ENCODE results near the gene PEF1.
A peak's percentile ranks its signal among the peaks of the same experiment; 100 is the strongest.

The PEF1 gene, protein sequence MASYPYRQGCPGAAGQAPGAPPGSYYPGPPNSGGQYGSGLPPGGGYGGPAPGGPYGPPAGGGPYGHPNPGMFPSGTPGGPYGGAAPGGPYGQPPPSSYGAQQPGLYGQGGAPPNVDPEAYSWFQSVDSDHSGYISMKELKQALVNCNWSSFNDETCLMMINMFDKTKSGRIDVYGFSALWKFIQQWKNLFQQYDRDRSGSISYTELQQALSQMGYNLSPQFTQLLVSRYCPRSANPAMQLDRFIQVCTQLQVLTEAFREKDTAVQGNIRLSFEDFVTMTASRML

DNA sequence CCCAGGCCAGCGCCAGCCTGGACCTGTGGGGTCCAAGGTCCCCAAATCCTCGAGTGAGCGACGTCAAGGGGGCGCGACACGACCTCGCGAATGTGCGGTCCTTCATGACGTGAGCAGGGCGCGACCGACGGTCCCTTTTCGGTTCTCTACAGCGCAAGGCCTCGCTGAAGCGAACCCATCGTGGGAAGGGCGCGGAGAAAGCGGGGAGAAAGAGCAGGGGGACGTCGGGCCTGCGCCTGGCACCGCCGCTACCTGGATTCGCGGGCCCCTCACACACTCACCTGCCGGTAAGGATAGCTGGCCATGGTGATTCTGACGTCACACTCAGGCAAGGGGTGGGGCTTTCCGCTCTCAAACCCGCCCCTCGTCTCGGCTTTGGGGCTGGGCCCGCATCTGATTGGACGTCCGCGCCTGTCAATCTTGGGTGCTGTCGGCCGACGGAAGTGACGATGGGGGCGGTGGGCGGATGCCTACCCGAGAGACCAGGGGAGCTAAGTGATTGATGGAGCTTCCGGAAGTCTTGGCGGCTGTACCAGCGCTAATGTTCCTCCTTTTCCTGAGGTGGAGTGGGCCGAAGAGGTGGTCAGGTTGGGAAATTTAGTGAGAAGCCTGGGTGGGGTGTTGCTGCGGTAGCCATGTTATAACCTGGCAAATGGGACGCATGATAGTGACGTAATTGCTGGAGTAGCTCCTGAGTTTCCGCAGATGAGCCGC is at the start of gene PEF1:
TSS of gene PEF1 (minus strand) at position 317 of the 714 bp plus-strand sequence. CDS start at position 305, 12 bp downstream.
- peak; percentile 100 for DNase-seq

DNA sequence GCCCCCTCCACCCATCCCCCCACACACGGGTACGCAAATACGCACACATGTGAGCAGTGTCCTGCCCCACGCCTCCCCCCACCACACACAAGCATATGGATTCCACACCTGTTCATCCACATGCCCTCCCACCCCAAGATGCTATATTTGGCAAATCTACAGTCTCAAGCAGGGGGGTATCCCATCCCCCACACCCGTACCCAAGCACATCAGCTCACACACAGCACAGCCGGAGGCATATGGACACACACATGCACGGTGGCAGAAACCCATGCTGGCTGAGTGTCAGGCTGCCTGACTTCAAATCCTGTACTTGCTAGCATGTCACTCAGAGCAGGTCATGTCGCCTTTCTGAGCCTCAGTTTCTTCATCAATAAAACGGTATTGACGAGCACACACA is 48.6 kb upstream of the PEF1 start:
- no peak for DNase-seq

DNA sequence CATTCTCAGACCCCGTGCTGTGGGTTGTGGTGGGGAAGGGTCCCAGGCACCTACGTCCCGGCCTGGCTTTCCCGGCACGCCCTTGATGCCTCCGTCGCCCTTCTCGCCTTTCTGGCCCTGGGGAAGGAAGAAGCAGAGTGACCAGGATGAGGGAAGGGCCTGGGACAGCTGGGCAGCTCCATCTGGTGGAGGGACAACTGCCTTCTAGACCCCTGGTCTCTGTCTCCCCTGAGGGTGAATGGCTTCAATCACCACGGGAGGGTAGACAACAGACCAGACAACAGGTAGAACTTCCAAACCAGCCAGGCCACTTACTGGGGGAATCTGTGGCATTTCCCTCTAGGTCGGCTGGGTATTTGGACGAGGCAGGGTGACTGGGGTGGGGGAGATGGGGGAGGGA is 47.3 kb upstream of the PEF1 start:
- DNase-seq: no peak

DNA sequence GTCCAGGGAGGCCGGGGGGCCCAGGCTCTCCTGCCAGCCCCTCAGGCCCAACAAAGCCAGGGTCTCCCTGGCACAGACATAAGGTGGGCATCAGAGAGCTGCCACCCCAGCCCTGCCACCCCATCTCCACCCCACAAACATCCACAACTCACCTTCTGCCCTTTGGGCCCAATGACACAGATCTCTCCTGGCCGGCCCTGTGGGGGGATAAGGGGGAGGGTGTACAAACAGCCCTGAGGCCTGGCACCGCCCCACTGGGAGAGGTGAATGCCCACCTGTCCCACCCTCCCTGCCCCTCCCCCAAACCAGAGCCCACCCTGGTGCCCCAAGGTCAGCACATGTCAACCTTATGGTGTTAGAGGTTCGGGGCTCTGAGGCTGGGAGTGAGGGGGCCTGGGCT is 46.8 kb upstream of the PEF1 start:
- DNase-seq: no peak

DNA sequence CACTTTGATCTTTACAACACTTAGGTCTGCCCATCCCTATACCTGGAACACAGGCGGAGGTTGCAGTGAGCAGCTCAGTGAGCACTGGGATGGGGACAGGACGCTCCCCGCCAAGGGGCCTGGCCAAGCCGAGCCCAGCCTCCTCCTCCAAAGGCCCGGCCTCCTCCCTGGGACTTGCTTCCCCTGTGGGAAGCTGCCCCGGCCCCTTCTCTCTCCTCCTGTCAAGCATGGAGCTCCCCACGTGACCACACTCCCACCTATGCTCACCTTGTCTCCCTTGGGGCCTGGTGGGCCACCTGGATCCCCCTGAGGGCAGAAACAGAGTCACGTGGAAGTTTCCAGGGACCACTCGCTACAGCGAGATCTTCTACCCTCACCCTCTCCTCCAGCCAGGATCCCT is 46.2 kb upstream of the PEF1 start:
- no peak for DNase-seq

DNA sequence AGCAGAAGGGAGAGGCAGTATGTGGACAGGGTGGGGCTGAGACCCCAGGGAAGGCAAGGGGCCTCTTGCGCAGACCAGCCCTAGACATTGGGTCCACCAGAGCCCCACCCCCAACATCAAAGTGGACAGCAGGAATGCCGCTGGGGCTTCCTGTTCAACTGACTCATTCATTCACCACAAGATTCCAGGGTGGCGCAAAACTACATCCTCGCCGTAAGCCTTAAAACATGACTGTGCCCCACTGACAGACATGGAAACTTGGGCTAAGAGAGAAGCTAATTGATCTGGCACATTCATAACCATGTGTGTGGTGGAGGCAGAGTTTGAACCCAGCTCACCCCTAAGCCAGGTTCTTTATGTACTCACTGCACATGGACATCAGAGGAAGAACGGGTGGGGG is 45.2 kb upstream of the PEF1 start:
- no peak for DNase-seq

DNA sequence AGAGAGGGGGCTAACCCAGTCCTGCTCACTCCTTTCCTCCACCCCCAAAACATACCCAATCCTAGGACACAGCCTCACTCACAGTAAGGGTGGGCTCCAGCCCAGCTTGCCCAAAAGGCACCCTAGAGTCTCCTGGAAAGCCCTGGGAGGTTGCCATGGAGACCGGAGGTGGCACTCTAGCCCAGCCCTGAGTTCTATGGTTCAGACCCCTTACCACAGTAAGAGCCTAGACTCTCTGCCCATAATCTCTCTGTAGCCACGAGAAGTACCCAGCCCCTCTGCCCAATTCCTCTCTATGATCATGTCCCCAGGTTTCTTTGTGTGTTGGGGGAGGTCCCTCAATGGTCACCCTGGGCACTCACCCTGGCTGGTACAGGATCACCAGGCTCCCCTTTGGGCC is 44.7 kb upstream of the PEF1 start:
- DNase-seq: no peak

DNA sequence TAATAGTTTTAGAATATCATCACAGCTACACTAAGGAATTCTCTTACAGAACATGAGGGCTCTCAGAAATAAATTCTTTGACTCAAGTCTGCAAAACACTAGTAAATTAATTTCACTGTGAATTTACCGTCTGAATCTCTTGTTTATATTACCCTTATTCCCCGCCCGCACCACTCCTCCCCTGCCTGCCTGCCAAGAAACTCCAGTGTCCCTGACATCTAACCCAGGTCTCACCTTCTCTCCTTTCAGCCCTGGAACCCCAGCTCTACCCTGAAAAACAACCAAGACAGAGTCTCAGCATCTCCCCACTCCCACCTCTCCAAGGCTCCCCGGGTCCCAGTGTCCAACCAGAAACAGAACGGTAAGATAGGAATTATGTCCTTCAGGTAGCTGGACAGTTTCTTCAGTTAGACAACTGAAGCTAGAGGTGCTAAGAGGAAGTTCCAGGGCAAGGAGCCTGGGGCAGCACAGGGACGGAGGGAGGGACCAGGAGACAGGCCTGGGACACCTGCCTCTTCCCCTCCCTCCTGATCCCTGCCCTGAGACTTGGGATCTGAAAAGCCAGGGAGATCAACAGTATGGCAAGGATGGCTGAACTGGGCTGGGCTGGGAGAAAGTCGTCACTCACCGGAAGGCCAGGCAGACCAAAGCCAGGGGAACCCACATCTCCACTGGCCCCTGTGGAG is 43.7 kb upstream of the PEF1 start:
- DNase-seq: no peak

DNA sequence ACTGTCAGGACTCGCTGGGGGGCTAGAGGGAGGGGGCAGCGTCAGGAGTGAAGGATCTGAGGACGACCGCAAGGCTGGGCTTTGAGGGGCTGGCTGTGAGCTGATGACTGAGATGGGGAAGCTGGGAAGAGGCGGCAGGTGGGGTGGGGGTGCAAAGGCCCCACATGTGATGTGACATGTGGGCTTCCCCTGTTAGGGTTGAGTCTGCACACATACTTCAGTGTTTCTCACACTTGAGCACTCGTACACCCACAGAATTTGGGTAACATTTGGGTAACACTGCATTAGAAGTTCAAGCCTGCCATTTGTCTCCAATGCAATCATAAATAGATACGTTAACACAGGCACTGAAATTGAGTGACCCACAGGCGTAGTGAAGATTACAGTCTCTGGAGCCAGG is 42.9 kb upstream of the PEF1 start:
- no peak for DNase-seq

DNA sequence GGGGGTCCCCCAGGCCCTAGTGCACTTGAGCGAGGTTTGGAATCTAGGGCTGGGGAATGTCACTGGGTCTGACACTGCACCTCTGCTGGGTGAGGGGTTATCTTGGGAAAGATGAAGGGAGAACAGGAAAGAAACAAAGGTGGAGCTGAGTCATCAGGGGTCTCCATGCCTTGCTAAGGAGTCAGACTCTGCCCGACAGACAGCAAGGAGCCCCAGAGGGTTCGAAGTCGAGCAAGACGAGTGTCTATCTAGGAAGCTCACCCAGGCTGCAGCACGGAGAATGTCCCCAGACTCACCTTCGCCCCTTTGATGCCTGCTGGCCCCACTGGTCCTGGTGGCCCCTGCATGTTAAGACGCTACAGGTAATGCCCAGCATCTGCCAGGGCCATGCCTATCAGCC is 41.1 kb upstream of the PEF1 start:
- no peak for DNase-seq

DNA sequence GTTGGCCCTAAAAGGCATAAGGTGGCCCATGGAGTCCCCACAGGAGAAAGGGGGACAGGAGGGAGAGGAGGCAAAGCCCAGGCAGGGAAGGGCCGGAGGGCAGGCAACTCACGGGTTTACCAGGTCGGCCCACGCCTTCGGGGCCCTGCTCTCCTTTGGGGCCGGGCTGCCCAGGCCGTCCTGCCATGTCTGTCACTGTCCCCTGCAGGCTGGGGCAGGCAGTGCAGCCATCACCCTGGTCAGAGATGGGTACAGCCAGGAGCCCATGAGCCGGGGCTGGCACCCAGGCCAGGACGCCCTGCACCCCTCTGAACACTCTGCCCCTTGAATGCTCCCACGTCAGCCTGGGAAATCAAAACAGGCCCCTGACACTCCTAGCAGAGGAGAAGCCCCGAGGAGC is 39.3 kb upstream of the PEF1 start:
- DNase-seq: no peak

DNA sequence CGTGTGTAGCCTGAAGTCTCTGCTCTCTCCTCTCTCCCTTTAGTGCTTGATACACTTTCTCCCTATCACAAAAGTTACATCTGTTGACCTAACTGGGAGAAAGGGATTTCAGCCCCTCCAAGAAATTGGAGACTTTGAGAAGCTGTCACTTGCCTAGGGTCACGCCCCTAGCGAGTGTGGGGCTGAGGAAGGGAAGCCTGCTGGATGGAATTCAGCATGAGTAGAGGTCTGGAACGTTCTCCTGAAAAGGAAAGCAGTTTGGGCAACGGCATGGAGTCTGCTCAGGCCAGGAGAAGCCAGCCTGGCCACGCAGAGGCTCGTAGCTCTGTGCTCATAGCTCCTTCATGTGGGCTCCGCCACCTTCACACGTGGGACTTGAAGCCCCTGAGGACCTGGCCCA is 36.7 kb upstream of the PEF1 start:
- no peak for DNase-seq

DNA sequence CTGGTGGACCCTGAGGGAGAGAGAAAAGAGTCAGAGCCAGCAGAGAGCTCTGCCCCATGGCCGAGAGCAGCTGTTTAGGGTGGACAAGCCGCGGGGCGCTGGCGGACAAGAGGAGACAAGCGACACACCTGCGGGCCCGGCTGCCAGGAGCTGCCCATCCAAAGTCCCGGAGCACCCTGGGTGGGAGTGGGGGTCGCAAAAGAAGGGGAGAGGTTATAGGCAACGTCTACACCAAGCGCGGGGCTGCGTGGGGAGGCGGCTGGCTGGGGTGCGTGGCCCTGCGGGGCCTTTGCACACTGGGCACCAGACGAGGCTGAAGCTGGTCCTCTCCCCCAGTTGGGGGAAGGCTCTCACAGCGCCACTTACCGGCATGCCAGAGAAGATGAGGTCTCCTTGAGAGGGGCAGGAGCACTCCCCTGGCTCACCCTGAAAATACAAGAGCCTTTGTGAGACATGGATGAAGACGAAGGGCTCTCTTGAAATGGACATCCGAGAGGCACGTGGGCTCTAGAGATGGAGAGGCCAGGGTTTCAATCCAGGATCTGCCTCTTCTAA is 35.1 kb upstream of the PEF1 start:
- DNase-seq: no peak

DNA sequence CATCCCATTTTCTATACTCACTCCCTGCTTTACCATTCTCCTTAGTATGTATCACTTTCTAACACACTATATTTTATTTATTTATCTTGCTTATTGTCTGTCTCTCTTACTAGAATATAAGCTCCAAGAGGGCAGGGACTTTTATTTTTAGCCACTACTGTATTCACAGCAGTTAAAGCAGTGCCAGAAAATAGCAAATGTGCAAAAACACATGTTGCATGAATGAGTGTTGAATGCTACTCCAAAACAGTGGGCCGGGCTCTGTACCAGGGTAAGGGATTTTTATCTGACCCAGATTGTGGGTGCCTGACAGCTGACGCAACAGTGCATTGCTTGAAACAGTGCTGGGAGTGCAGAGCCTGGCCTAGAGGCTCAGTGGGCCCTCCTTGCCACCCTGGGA is 34.4 kb upstream of the PEF1 start:
- DNase-seq: no peak

DNA sequence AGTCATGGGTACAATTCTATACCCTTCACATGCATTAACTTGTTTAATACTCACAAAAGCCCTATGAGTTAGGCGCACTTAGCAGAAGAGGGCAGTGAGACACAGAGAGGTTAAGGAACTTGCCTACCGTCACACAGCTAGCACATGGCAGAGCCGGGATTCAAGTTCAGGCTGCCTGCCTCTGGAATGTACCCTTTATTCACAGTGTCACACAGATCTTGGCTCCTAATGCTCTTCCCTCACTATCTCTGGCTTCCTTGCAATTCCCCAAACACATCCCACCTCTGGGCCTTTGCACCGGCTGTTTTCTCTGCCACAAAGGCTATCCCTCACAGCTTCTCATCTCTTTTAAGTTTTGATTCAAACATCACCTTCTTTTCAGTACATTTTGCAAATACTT is 34.0 kb upstream of the PEF1 start:
- DNase-seq: no peak

DNA sequence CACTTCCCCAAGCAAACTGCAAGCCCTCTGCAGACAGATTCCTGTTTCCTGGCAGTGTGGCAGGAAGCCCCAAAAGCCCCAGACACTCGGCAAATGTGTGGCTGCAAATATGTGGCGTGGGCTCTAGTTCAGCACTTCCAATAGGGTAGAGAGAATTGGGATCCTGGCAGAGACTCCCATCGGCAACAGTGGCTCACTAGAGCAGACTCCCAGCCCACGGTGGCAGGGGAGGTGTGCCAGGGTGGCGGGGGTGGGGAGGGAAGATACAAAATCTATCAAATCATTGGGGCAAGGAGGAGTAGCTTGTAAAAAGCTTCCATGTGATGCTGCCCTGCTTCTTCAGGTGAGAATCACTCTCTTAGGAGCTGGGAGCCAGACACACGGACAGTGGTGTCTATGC is 33.3 kb upstream of the PEF1 start:
- DNase-seq: no peak

DNA sequence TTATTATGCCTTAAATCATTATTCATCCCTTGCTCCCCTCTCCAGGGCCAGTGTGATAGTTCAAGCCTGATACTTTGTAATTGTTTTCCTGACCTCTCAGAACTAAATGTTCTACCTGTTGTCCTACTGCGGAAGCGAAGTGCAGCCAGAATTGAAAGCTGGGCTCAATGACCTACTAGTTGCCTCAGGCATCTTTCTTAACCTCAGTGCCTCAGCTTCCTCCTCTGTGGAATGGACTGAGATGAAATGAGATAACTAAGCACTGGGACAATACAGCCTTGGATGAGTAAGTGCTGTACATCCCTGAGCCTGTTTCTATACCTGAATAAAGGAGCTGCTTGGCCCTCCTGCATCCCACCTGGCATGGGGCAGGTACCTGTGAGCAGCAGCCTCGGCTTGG is 32.7 kb upstream of the PEF1 start:
- no peak for DNase-seq

DNA sequence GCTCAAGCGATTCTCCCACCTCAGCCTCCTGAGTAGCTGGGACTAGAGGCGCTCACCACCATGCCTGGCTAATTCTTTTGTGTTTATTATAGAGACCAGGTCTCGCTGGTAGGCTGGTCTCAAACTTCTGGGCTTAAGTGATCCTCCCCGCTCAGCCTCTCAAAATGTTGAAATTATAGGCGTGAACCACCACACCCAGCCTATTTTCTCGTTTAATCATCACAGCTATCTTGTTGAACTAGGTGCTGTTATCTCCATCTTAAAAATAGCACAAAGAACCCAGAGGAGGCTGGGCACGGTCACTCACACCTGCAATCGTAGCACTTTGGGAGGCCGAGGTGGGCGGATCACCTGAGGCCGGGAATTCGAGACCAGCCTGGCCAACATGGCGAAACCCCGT is 31.1 kb upstream of the PEF1 start:
- DNase-seq: no peak

DNA sequence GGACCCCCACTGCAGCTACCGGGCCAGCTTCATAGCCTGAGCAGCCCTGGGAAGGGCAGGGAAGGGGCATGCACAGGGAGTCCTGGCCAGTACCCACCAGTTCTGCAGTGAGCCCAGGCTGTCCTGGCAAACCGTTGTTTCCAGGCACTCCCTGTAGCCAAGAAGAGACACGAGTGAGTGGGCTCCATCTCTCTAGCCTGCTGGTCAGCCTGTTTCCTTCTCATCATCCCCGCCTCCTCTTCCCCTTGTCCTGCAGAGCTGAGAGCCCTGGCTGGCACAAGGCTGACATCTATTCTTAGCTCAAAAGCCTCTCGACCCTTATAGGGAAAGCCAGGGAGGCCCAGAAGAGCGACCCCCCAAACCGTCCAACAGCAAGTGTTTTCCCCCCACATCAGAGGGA is 30.5 kb upstream of the PEF1 start:
- DNase-seq: no peak

DNA sequence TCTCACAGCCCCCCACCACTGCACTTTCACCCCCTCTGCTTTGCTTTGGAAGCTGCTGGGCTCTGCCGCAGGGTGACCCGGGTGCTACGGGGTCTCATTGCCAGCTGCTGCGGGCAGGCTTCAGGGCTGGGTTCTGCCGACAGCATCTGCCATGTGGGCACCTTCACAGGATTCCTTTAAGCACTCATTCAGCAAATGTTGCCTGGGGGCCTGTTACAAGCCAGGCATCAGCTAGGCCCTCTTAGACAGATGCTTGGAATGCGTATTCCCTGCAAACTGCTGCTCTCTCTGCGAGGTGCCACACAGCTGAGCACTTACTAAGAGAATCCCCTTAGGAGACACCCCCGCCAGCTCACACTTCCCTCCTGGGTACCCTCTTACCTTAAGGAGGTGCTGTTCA is 29.9 kb upstream of the PEF1 start:
- no peak for DNase-seq

DNA sequence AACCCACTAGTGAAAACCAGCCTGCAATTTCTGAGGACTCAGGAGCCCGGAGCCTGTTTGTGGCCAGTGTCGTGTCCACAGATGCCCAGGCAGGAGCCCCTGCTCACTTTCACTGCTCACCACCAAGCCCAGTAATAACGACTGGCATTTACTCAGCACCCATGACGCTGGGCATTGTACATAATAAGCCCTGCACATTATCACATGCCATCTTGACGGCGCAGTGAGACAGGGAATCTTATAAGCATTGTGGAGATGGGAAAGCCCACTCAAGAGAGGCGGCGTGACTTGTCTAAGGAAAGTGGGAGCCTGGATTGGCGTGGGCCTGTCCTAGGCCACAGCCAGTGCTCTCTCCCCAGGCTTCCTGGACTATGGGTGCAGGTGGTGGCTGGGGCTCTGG is 28.8 kb upstream of the PEF1 start:
- no peak for DNase-seq

DNA sequence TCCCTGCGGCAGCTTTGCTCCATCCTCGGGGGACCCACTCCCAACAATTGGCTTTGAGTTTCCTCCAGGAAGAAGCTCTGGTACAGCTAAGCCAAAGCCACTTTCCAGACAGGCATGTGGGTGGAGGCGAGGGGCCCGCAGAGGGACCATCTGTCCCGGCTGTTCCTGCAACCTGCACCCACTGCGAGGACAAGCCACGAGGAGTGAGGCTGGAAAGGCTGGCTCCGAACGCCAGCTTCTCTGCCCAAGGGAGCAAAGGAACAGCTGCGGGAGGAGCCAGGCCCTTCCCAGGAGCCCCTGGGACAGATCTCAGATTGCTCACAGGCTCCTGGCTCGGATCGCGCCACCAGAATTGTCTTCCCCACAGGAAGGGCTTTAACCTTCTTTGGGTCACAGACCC is 28.3 kb upstream of the PEF1 start:
- no peak for DNase-seq

DNA sequence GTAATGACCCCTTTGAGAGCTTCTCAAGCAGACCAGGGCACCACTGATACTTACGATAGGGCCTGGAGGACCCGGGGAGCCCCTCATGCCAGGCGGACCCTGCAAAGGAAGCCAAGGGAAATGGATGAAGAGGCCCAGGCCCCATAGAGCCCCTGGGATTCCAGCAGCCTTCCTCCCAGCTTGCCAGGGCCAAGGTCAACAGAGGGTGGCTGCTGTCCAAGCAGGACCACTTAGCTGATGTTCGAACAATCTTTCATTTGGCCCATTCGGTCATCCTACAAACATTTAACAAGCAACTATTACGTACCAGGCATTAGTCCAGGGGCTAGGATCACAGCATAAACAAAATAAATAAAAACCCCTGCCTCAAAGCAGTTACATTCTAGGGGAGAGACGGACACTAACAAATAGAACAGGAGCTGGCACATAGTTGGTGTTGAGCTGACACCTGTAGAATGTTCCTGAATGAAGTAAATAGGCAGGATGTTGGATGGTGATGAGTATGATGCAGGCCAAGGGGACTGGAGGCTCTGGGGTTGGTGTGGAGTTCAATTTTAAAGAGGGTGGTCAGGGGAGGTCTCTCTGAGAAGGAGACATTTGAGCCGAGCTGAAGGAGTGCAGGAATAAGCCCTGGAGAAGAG is 27.0 kb upstream of the PEF1 start:
- no peak for DNase-seq

DNA sequence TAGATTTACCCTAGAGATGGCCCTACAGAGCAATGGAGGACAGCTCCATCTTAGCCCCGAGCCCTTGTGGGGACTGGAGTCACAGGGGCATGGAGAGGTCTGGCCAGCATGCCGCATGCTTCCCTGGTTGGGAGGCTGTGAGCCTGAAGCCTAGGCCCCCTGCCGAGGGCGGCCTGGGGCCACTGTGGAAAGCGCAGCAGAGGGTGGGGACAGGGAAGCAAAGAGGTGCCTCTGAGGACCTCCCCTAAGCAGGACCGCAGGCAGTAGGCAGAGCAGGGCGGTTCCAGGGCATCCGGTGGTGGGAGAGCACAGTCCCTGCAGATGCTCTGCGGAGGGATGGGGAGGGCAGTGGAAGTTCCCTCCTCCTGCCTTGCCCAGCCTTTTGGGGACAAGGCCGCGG is 26.5 kb upstream of the PEF1 start:
- no peak for DNase-seq
